Measurements from ENCODE around the gene PKNOX2.
A peak's percentile ranks its signal among the peaks of the same experiment; 100 is the strongest.

The PKNOX2 gene

DNA sequence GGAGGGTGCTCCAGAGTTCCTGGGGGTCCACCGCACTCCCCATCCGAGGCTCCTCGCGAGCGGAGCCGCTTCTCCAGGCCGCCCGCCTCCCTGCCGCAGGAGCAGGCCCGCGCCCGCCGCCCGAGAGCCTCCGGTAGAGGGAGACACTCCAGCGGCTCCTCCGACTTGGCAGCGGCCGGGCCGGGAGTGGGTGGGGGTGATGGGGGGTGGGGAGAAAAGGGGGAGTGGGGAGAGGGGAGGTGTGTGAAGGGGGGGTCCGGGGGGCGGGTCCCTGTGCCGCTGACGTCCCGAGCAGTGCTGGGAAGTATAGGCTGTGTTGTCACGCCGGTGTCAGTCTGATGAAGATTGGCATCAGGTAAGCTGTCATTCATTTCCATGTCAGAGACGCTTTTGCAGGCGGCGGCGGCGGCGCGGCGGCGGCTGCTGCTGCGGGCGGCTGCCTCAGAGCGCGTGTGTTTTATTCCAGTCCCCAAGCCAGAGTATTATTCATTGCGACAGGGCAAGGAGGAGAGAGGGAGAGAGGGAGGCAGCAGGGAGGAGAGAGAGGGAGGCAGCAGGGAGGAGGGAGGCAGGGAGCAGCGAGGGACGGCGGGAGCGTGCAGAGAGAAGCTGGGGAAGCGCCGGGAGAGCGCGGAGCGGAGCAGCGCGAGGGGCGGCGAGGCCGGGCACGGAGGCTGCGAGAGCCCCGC, at the start of gene PKNOX2:
Gene PKNOX2, plus strand, starts transcription at position 330 of the 689 bp plus-strand sequence. CDS start 186,555 bp downstream, outside the sequence.
- peak; percentile 67 for DNase-seq

GRCh38 chr11:125117429-125117828, 47.1 kb upstream of the PKNOX2 start:
- no peak for DNase-seq

DNA sequence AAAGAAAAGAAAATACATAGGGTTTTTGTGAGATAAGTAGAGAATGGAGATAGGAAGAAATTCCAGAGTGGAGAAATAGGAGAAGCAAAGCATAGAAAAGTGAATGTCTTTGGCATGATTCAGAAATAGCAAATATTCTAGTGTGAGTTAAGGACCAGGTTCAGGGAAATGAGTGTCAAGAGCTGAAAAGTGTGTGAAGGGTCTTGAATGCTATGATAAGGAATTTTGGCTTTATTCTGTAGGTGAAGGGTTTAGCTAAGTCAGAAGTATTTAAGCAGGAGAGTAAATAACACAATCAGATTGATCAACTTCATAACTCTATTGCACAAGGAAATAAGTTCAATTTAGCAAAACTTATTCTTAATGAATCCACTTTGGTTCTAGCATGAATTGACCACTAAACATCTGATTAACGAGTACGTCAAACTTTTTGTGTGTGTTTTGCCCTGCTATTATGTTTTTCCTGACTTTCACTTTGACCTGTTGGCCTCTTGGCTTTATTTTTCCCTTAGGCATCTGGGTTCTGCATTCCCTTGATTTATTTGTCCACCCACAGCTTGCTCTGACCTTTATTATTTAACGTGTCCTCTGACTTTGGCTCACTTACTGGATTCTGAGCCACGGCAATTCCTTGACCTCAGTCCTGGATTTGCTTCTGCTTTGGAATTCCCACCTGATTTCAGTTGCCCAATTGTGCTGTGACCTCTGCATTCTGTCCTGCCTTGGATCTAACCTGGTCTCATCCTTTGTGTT, 41.2 kb upstream of the PKNOX2 start:
- no peak for DNase-seq

DNA sequence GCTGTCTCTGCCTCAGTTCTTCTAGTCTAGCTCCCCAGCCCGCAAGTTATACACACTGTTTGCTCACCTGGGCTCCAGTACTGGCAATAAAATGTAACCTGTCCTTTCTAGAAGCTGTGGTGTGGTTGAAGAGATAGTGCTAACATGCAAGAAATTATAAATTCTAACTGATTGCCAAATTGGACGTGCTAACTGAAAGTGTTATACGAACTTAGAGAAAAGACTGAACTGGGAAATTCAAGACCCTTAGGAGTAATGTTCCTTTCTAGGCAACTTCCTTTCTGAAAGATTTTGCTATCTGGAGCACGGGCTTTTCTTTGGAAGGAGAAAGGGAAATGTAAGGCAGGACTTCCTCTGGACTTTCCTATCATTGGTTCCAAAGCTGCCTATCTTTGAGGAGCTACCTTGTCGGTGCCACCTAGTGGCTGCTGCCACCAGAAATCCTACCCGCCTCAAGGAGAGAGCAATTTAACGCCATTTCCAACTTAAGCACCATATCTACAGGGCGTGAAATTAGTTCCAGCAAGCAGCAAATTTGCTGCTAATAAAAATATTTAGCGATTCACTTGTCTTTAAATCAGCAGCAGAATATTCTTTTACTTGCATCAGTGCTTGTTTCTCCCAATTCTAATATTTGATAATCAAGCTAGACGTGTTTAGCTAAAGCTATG, 40.5 kb upstream of the PKNOX2 start:
- peak; percentile 36 for DNase-seq

GRCh38 chr11:125124618-125124992, 39.9 kb upstream of the PKNOX2 start:
- no peak for DNase-seq

DNA sequence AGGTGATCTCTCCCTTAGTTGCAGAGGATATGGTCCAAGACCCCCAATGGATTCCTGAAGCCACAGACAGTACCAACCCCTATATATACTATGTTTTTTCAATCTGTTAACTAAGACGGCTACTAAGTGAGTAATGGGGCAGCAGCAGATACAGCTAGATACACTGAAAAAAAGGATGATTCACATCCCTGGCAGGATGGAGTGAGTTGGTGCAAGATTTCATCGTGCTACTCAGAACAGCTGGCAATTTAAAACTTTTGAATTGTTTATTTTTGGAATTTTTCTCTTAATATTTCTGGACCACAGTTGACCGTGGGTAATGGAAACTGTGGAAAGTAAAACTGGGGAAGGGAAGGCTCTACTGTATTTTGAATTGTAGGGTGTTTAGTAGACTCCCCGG, 36.1 kb upstream of the PKNOX2 start:
- DNase-seq: no peak

DNA sequence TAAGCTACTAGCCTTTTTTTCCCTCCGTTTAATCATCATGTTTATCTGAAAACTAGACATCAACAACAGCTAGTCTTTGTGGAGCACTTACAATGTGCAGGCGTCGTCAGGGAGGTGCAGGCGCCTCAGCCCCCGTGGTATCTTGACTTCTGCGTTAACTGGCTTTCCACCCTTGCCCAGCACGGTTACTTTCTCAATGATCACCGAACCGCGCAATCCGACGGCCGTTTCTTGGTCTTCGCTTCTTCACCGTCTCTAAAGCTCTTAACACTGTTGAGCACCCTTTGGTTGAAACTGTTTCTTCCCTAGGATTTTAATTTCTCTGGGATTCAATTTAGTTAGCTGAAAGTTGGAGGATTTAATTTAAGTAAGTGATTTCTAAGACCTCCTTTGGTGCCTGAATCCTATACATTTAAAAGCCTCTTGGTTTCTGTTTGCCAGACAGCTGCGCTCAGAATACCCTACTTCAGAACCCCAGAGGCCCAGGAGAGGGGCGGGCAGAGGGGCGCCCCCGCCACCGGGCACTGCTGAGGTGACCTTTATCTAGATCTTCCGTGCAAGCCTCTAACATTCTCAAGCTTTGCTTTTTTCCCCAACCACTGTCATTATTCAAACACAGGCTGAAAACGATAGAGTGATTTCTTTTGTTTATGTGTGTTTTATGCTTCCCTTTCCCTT, 35.1 kb upstream of the PKNOX2 start:
- DNase-seq: no peak

GRCh38 chr11:125132071-125132470, 32.5 kb upstream of the PKNOX2 start:
- DNase-seq: no peak

GRCh38 chr11:125132596-125132995, 32.0 kb upstream of the PKNOX2 start:
- no peak for DNase-seq

DNA sequence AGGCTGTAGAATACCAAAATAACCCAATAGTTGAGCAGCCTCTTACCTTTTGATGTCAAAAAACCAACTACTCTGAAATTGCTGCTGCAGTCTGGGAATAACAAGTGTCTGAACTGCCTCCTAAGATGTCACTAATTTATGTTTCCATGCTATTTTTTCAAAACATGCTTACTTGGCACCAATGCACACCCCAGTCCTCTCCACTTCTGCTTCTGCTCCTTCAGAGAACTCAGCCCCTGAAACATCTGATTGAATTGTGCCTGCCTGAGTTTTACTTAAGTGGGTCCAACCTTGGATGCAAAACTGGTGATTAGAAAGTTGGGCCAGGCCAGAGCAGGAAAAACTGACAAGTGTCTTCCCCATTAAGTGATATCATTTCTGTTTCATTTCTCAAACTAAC, 28.6 kb upstream of the PKNOX2 start:
- no peak for DNase-seq

GRCh38 chr11:125138966-125139365, 25.6 kb upstream of the PKNOX2 start:
- DNase-seq: no peak

- DNase-seq: no peak
Observed at GRCh38 chr11:125139778-125140177, 24.8 kb upstream of the PKNOX2 start.

DNA sequence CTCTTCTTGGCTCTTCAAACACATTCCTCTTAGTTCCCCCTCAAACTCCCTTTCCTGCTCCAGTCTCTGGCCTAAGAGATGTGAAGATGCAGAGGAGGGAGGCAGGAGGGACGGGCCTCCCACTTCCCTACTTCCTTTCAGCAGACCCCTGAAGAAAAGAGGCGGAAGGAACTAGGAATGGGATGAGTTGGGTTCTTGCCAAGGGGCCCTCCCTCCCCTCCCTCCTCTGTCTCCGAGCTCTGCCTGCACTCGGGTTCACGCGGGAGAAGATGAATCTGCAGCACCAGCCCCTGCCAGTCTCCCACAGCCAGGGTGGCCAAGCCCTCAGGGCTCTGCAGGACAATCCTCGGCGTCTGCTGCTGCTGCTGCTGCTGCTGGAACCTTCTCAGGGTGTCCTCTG, 24.3 kb upstream of the PKNOX2 start:
- no peak for DNase-seq

DNA sequence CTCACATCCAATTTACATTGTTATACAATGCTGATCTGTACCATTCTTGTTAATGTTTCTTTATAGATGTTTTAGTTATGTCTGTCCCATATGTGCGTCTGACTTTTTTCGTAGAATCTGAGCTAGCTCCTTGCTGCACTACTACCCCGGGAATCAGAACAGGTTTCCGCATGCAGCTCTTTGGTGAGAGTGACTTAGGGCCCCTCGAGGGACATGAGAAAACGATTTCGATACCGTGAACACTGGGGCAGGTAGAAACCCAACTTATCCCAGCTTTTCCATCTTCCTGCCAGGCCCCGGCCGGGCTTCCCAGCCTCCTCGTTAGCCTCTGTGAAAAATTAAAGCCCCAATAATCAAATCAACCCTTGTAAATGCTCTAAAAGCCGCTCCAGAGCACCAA, 23.4 kb upstream of the PKNOX2 start:
- DNase-seq: no peak

DNA sequence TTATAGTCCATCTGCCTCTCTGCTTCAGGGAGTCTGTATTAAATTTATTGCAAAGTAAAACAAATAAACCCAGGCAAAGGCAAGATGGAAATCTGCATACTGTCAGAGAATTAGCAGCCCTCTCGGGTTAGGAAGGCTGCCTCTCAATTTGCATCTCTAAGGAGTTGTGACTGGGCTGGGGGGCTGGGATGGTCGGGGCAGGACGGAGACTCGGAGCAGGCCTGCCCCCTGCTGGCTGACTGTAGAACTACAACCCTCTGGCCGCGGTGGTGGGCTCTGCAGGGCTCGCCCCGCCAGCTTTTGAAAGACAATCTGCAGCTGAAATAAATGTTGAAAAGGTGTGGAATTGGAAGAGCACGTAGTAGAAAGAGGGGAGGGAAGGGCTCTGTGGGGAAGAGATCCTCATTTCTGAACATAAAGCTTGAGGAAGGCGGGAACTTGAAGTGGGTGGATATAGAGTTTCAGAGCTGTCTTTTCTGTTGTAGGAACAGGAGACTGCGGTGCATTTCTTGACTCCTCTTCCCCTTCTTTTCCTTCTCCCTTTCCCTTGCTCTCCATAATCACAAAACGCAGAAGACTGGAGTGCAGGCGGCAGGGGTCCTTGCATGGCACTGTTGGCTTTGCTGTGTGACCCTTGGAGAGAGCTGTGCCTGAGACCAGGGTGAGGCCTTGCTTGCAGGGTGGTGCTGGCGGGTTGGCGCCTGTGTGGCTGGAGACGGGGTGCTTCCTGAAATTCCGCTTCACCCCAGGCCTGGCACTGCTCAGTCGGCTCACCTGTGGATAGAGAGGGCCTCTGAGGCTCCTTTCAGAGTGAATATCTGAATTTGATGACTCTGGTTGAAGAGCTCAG, 22.6 kb upstream of the PKNOX2 start:
- DNase-seq: peak; percentile 61

- DNase-seq: no peak
Observed at GRCh38 chr11:125146232-125146631, 18.3 kb upstream of the PKNOX2 start.

DNA sequence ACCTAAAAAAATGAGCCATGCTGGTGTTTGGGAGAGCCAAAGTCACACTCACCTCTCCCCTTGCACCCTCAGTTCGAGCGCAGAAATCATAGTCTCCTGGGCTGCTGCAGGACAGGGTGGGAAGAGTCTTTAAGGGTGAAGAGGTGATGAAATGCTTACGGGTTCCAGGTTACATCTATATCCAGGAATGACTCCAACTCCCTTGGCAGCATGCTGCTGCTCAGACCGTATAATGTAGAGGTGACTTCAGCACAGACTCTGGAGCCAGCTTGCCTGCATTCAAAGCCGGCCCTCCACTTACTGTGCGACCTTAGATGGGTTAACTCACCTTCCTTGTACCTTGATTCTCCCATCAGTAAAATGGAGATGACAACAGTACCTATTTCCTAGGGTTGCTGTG, 17.3 kb upstream of the PKNOX2 start:
- DNase-seq: no peak

GRCh38 chr11:125148011-125148410, 16.5 kb upstream of the PKNOX2 start:
- DNase-seq: no peak

DNA sequence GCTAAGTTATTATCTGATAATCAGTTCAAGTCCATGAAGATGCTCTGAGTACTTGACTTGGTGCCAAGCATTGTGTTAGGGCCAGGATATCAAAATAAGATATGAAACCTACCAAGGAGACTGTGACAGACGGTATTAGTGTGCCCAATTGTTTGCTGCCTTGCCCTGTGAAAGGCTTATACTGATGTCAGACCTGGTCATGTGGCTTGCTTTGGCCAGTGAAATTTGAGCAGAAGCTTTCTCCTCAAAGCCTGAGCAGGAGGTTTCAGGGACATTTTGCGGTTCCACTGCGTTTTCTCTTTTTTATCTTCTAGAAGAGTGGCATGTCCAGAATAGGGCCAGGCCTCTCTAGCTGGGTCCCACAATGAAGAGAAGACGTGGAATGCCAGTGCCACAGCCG, 15.8 kb upstream of the PKNOX2 start:
- no peak for DNase-seq

- DNase-seq: no peak
Observed at GRCh38 chr11:125153837-125154236, 10.7 kb upstream of the PKNOX2 start.

- no peak for DNase-seq
Observed at GRCh38 chr11:125154378-125155099, 10.0 kb upstream of the PKNOX2 start.

DNA sequence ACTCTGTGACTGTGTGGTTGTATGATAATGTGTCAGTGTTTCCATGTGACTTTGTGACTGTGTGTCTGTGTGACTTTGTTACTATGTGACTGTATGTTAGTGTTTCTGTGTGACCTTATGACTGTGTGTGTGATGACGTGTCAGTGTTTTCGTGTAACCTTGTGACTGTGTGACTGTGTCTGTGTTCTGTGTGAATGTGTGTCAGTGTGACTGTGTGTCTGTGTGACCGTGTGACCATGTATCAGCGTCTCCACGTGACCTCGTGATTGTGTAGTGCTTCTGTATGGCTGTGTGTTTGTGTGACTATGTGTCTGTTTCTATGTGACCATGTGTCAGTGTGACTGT, 9.5 kb upstream of the PKNOX2 start:
- DNase-seq: no peak
